Gastrocnemius medialis (tissue), 4 donors: Measurements from ENCODE around the gene PCDH9. TPM values are rescaled to one million over a fixed set of nuclear protein-coding genes. Genes with fewer than 3 reads are reported as not detected.

Experiments
- ATAC-seq, 2 donors: fragments of 150-250 bp; one replicate each; pipeline ENCODE4 v1.9.1; 2016
- DNase-seq, 2 donors: peaks; one replicate each; pipeline ENCODE4 v3.0.0-alpha.2; 2019
- H3K27ac ChIP-seq, 4 donors: fragments of 200-600 bp; sonication (generic); 1 replicate in 1 of 4; 2 replicates in 3 of 4; pipeline ENCODE4 v1.5.1; 2016 to 2018; ENCODE audit warnings: mild to moderate bottlenecking in 2 of 4, moderate library complexity in 1 of 4
- H3K27me3 ChIP-seq, 3 donors: fragments of 200-600 bp; sonication (generic) in 2 of 3; 1 replicate in 1 of 3; 2 replicates in 2 of 3; pipeline versions ENCODE4 v1.5.1 to v1.6.0; 2016 to 2019; ENCODE audit warnings: mild to moderate bottlenecking in 1 of 3, moderate library complexity in 1 of 3
- H3K36me3 ChIP-seq, 2 donors: fragments of 200-600 bp; sonication (generic) in 1 of 2; one replicate each; pipeline ENCODE4 v1.5.1; 2017 to 2018
- H3K4me1 ChIP-seq, 2 donors: fragments of 200-600 bp; sonication (generic) in 1 of 2; one replicate each; pipeline ENCODE4 v1.5.1; 2016 to 2017; ENCODE audit warnings: mild to moderate bottlenecking in 2 of 2
- H3K4me3 ChIP-seq, 4 donors: fragments of 200-600 bp; sonication (generic) in 3 of 4; 1 replicate in 1 of 4; 2 replicates in 3 of 4; pipeline ENCODE4 v1.5.1; 2016 to 2019; ENCODE audit warnings: mild to moderate bottlenecking in 2 of 4
- H3K9me3 ChIP-seq, 3 donors: fragments of 200-600 bp; sonication (generic) in 2 of 3; 1 replicate in 1 of 3; 2 replicates in 2 of 3; pipeline ENCODE4 v1.5.1; 2016 to 2019
- POLR2A ChIP-seq, 2 donors: fragments of 450-650 bp; IDR thresholded peaks; one replicate each; pipeline ENCODE4 v1.6.1; 2017; ENCODE audit warnings: antibody characterized with exemption in 2 of 2, mild to moderate bottlenecking in 2 of 2, moderate library complexity in 2 of 2
- in situ Hi-C, 4 donors: fragments of 200-750 bp; cut with MboI; loops; one replicate each; pipeline versions ENCODE4 v1.15.0 to v1.8.0; 2017; ENCODE audit warnings: low sequenced_read_pairs in 4 of 4
- intact Hi-C: fragments of 100-400 bp; cut with DNase I; formaldehyde crosslinking; loops from one replicate; pipeline ENCODE4 v1.15.1; 2023; ENCODE audit warnings: low total_unique reads
- total RNA-seq, 4 donors: library from RNA; depleted of rRNA; stranded (reverse); fragments of >200 nt; gene quantifications; one replicate each; pipeline versions ENCODE4 v1.1.0 to v1.2.3, GENCODE V29; 2016
- TF ChIP-seq, protein P1 (sequence below), 5 experiments: fragments of 450-650 bp in 3 of 5; fragments of 200-600 bp in 2 of 5; sonication (generic) in 2 of 5; IDR thresholded peaks in 4 of 5; conservative IDR thresholded peaks in 1 of 5; 1 replicate in 4 of 5; 2 replicates in 1 of 5; pipeline ENCODE4 v1.5.1; 2016 to 2019; ENCODE audit warnings: antibody characterized with exemption in 5 of 5, mild to moderate bottlenecking in 3 of 5, moderate library complexity in 3 of 5

The PCDH9 gene
- total RNA-seq, 4 donors from 2014 or later, result 1.4 to 2.1 (median 1.9) TPM

DNA sequence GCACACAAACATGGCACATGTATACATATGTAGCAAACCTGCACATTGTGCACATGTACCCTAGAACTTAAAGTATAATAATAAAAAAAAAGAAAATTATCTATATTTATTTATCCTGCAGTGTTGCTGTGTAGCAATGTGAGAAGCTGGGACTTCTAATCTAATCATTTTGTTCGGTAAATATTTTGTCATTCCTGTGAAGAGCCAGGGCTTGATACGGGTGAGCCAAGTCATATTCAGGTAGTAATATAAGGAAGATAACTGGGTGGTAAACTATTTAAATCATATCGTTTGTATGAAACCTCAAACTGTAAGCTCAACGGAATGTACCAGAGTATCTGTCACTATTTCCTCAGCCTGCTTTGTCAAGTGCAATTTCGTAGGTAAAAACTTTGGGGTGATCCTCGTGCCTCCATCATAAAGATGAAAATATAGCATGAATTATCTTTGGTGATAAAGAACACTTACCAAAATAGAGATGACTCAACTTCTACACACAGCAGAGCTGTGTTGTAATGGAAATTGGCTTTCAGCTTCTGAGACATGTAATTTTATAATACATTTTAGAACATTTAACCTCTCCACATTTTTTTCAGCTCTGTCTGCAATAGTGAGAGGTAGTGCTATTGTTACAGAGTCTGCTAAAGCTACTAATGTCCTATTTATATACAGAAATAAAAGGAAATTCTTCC is 92.9 kb downstream of the PCDH9 start:
- no peak for TF ChIP-seq POLR2A (IDR thresholded peaks at IDR 0.05)
- Histone ChIP-seq H3K27ac (no peak overlapping the region), H3K27me3 (no peaks in the 10 kb centered on the region), H3K36me3 (no peaks in the 10 kb centered on the region), H3K4me1 (peaks cover 0 to 9% of the 10 kb centered on the region in 2 donors), H3K4me3 (no peak overlapping the region), H3K9me3 (no peaks in the 10 kb centered on the region)
- intact Hi-C loops (no loop called here), in situ Hi-C loops (no loop called here)
- ATAC-seq (no peak), DNase-seq (no peak)

DNA sequence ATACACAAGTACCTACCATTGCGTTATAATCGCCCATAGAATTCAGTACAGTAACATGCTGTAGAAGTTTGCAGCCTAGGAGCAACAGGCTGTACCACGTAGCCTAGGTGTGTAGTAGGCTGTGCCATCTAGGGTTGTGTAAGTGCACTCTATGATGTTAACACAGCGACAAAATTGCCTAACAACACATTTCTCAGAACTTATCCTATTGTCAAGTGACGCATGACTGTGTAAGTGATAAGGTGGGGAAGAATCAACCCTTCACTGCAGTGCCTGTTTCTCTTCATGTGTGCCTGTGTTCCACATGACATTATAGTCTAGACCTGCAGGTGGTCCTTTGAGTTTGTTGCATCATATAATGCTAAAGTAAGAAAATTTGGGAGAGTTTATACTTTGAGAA is 94.0 kb downstream of the PCDH9 start:
- Histone ChIP-seq H3K9me3 (no peaks in the 10 kb centered on the region), H3K27ac (no peak overlapping the region), H3K27me3 (no peaks in the 10 kb centered on the region), H3K4me1 (peaks cover 0 to 9% of the 10 kb centered on the region in 2 donors), H3K4me3 (no peak overlapping the region), H3K36me3 (no peaks in the 10 kb centered on the region)
- intact Hi-C loops, result no loop called here
- DNase-seq (no peak), ATAC-seq (no peak)
- in situ Hi-C loops, result no loop called here
- no peak for TF ChIP-seq POLR2A (IDR thresholded peaks at IDR 0.05)
- TF ChIP-seq, protein P1, sequence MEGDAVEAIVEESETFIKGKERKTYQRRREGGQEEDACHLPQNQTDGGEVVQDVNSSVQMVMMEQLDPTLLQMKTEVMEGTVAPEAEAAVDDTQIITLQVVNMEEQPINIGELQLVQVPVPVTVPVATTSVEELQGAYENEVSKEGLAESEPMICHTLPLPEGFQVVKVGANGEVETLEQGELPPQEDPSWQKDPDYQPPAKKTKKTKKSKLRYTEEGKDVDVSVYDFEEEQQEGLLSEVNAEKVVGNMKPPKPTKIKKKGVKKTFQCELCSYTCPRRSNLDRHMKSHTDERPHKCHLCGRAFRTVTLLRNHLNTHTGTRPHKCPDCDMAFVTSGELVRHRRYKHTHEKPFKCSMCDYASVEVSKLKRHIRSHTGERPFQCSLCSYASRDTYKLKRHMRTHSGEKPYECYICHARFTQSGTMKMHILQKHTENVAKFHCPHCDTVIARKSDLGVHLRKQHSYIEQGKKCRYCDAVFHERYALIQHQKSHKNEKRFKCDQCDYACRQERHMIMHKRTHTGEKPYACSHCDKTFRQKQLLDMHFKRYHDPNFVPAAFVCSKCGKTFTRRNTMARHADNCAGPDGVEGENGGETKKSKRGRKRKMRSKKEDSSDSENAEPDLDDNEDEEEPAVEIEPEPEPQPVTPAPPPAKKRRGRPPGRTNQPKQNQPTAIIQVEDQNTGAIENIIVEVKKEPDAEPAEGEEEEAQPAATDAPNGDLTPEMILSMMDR (IDR thresholded peaks at IDR 0.05 in 4 of 5, conservative IDR thresholded peaks at IDR 0.05 in 1 of 5), result no peak

DNA sequence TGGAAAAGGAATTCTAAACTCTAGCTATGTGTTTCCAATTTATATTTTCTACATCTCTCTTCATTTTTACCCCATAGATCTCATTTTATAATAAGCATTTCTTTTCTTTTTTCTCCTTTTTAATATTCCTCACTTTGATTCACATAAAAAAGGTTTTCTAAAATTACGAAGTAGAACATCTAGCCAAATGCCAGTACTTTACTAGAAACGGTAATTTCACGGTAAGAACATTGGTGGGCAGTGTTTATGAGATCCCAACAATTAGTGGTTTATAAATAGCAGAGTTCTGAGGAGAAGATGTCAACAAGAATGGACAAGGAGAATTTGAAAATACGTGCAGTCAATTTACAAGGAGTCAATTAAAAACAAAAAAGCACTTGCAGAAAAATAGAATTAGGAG is 94.8 kb downstream of the PCDH9 start:
- no peak for TF ChIP-seq POLR2A (IDR thresholded peaks at IDR 0.05)
- TF ChIP-seq, protein P1 (IDR thresholded peaks at IDR 0.05 in 4 of 5, conservative IDR thresholded peaks at IDR 0.05 in 1 of 5), result no peak
- no peak for ATAC-seq

DNA sequence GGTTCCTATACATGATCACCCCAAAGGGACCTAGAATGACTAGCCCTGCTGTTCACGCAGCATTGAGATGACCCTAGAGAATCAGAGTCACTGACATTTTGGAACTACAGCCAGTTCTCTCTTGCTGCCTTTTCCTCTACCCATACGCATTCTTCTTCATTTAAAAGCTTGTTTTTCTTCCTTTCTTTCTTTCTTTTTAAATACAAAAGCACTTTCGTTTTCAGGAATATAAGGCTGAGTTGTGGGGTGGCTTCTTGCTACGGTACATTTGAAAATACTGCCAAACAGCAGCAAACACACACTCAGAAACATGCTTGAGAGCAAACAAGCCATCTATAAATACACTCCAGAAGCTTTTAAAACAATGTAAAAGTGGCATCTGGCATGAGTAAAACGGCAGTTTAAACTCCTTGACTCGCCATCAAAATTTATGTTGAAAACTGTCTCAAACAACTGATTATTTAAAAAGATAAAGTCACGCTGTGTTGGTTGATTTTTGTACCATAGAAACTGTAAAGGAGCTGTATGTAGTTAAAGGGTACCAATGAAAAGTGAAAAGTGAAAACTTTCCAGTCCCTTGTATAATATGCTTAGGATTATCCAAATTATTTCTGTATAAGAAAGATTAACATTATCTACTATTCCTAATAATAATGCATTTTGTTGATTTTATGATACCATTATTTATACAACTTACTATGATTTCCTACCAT is 95.6 kb downstream of the PCDH9 start:
- H3K27me3 ChIP-seq, result no peaks in the 10 kb centered on the region
- no peak overlapping the region for H3K27ac ChIP-seq
- intact Hi-C loops (no loop called here), in situ Hi-C loops (no loop called here)
- ATAC-seq (no peak), DNase-seq (no peak)
- TF ChIP-seq, protein P1 (IDR thresholded peaks at IDR 0.05 in 4 of 5, conservative IDR thresholded peaks at IDR 0.05 in 1 of 5), result no peak
- no peak for TF ChIP-seq POLR2A (IDR thresholded peaks at IDR 0.05)
- H3K4me1 ChIP-seq, result peaks cover 0 to 9% of the 10 kb centered on the region in 2 donors
- H3K4me3 ChIP-seq, result peak overlapping the region; percentile 10 to 28 (median 22)
- no peaks in the 10 kb centered on the region for H3K9me3 ChIP-seq
- H3K36me3 ChIP-seq, result no peaks in the 10 kb centered on the region

More for the DNA sequence above, 94.8 kb downstream of the PCDH9 start:
- DNase-seq, result no peak
- intact Hi-C loops, result no loop called here
- H3K4me3 ChIP-seq, result no peak overlapping the region
- in situ Hi-C loops, result no loop called here
- peaks cover 0 to 9% of the 10 kb centered on the region in 2 donors for H3K4me1 ChIP-seq
- H3K27ac ChIP-seq, result no peak overlapping the region
- no peaks in the 10 kb centered on the region for H3K36me3 ChIP-seq
- H3K9me3 ChIP-seq, result no peaks in the 10 kb centered on the region
- H3K27me3 ChIP-seq, result no peaks in the 10 kb centered on the region

DNA sequence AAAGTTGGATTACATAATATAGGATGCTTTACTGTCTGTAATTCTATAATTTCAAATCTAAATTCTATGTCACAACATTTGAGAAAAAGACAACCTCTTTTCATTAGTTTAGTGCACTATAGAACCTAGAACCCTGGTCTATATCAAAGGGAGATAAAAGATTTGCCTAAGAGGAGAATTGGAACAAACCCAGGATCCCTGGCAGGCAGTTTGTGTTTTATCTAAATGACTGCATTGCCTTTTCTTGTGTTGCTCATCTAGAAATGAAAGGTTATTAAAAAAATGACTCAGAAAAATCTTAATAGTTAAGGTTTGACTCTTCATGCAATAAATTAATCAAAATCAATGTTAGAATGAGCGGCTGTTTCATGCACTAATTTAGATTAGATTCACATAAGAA is 96.7 kb downstream of the PCDH9 start:
- DNase-seq, result no peak
- H3K36me3 ChIP-seq, result no peaks in the 10 kb centered on the region
- in situ Hi-C loops, result no loop called here
- no peak overlapping the region for H3K27ac ChIP-seq
- no peaks in the 10 kb centered on the region for H3K27me3 ChIP-seq
- no peak overlapping the region for H3K4me3 ChIP-seq
- TF ChIP-seq, protein P1 (IDR thresholded peaks at IDR 0.05 in 4 of 5, conservative IDR thresholded peaks at IDR 0.05 in 1 of 5), result no peak
- TF ChIP-seq POLR2A (IDR thresholded peaks at IDR 0.05), result no peak
- no peak for ATAC-seq
- peaks cover 0 to 9% of the 10 kb centered on the region in 2 donors for H3K4me1 ChIP-seq
- no peaks in the 10 kb centered on the region for H3K9me3 ChIP-seq
- intact Hi-C loops, result no loop called here
